ENCODE results near the gene VASN.

The VASN gene

DNA sequence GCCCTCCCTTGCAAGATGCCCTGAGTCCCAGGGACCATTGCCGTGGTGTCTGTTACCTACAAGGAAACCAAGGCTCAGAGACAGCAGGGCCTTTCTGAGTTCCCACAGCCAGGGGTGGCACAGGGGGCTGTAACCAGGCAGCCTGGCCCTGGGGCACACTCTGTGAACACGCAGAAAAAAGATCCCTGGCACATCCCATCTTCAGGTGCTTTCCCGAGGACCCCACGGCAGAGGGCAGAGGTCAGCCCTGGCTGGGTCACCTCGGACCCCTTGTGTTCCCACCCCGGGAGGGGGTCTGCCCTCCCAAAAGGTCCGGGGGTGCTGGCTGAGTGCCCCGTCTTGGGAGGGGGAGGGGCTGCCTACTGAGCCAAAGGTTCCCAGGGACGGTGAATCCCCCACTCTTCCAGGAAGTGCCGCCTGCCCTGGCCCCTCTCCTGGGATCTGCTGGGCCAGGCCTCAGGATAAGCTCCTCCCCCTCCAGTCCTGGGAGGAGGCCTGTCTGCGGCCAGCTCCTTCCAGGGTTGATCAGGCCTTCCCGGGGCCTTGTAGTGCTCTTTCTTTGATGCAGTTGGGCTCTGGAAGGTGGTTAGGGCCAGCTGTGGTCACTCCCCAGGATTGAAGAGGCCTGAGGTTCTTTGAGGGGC, 47.7 kb upstream of the VASN start:
- H4K91ac ChIP-seq (ENCODE audit: low read length), result peak overlapping the region; percentile 67
- H3K36me3 ChIP-seq (ENCODE audit: control insufficient read depth in 1 of 2, insufficient read depth in 2 of 2, low read depth in 1 of 2, low read length in 2 of 2), result peaks cover 0 to 25% of the 10 kb centered on the region in 2 experiments
- no peak overlapping the region for H2BK5ac ChIP-seq (ENCODE audit: low read depth, low read length, poor library complexity, severe bottlenecking)
- H3K27me3 ChIP-seq (ENCODE audit: control insufficient read depth in 1 of 2, insufficient read depth in 1 of 2, low read length in 2 of 2), result no peaks in the 10 kb centered on the region
- H3K18ac ChIP-seq (ENCODE audit: low read depth in 1 of 2, low read length in 2 of 2), result peak overlapping the region; percentile 34 to 83
- peak overlapping the region; percentile 82 for H2BK15ac ChIP-seq (ENCODE audit: low read depth, poor library complexity, severe bottlenecking)
- peak overlapping the region in 1 of 2 experiments; percentile 10 for H3K23ac ChIP-seq (ENCODE audit: low read length in 2 of 2)
- peak overlapping the region; percentile 30 for H3K4me2 ChIP-seq (ENCODE audit: low read length, poor library complexity, severe bottlenecking)
- no peaks in the 10 kb centered on the region for H3K9me3 ChIP-seq (ENCODE audit: control insufficient read depth, low read length)
- H3K79me1 ChIP-seq (replicated peaks; ENCODE audit: low read length, poor library complexity, severe bottlenecking), result peaks cover 26% of the 10 kb centered on the region
- peak overlapping the region; percentile 59 for H3K9ac ChIP-seq (ENCODE audit: low read length)
- peak overlapping the region; percentile 44 to 94 for H2BK12ac ChIP-seq (ENCODE audit: low read length in 2 of 2)
- WGBS, result 32% methylated on average over 12 of the region's 12 CpGs
- H3K4ac ChIP-seq (ENCODE audit: low read depth in 1 of 2, low read length in 2 of 2), result peak overlapping the region; percentile 55 to 91
- no peak overlapping the region for H2BK120ac ChIP-seq (ENCODE audit: low read depth, low read length)
- peak; percentile 79 for DNase-seq
- peak overlapping the region; percentile 50 for H2AK5ac ChIP-seq (ENCODE audit: low read length, severe bottlenecking)
- peaks cover 84% of the 10 kb centered on the region for H3K4me1 ChIP-seq (ENCODE audit: control insufficient read depth, insufficient read depth, low read depth, low read length)
- no peak overlapping the region for H2AFZ ChIP-seq (ENCODE audit: low read depth, low read length)
- peak overlapping the region; percentile 93 for H4K8ac ChIP-seq (ENCODE audit: low read length)
- peak overlapping the region in 1 of 2 experiments; percentile 87 for H3K14ac ChIP-seq (ENCODE audit: low read length in 2 of 2)
- H3K27ac ChIP-seq (ENCODE audit: low read length, poor library complexity, severe bottlenecking), result peak overlapping the region; percentile 46
- no peak overlapping the region for H3K4me3 ChIP-seq (ENCODE audit: insufficient read depth in 1 of 2, low read depth in 1 of 2, low read length in 2 of 2)

DNA sequence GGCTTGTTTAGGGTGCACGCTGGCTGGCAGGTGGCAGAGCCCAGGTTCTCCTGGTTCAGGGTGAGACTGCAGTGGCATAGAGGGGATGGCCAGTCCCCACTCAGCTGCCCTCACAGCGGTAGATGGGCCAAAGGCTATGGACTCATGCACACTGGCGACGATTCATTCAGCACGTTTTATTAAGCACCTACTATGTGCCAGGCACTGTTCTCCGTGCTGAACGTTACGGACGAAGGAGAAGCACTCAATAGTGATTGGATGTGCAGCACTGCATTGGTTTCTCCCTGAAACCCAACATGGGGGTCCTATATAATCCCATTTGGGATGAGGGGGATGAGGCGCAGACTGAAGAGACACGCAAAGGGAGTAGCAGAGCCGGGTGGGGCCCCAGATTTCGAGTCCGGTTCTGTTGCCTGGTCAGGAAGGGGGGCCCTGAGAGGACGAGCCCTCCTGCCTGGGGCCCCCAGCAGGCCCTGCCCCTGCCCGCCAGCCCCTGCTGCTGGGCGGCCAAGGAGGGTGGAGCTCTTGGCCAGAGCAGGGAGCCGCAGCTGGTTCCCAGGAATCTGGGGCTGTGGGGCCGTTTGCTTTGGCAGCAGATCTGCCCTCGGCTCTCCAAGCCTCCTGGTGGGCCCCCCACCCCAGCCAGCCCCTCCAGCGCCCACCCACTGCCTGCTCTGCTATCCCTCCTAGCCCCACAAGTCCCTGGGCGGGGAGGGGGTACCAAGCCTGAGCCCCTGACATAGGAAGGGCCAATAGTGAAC, 47.0 kb upstream of the VASN start:
- H3K23ac ChIP-seq (ENCODE audit: low read length in 2 of 2), result no peak overlapping the region
- no peak overlapping the region for H2AFZ ChIP-seq (ENCODE audit: low read depth, low read length)
- peak overlapping the region; percentile 82 for H2BK15ac ChIP-seq (ENCODE audit: low read depth, poor library complexity, severe bottlenecking)
- H2AK5ac ChIP-seq (ENCODE audit: low read length, severe bottlenecking), result no peak overlapping the region
- H4K8ac ChIP-seq (ENCODE audit: low read length), result peak overlapping the region; percentile 59
- peak overlapping the region; percentile 14 for H3K27ac ChIP-seq (ENCODE audit: low read length, poor library complexity, severe bottlenecking)
- H3K18ac ChIP-seq (ENCODE audit: low read depth in 1 of 2, low read length in 2 of 2), result peak overlapping the region; percentile 56 to 83
- no peaks in the 10 kb centered on the region for H3K27me3 ChIP-seq (ENCODE audit: control insufficient read depth in 1 of 2, insufficient read depth in 1 of 2, low read length in 2 of 2)
- H3K9me3 ChIP-seq (ENCODE audit: control insufficient read depth, low read length), result no peaks in the 10 kb centered on the region
- H3K4ac ChIP-seq (ENCODE audit: low read depth in 1 of 2, low read length in 2 of 2), result peak overlapping the region in 1 of 2 experiments; percentile 29
- H3K4me2 ChIP-seq (ENCODE audit: low read length, poor library complexity, severe bottlenecking), result peak overlapping the region; percentile 3
- 91% methylated on average over 22 of the region's 22 CpGs for WGBS
- H3K4me3 ChIP-seq (ENCODE audit: insufficient read depth in 1 of 2, low read depth in 1 of 2, low read length in 2 of 2), result no peak overlapping the region
- DNase-seq, result no peak
- H3K36me3 ChIP-seq (ENCODE audit: control insufficient read depth in 1 of 2, insufficient read depth in 2 of 2, low read depth in 1 of 2, low read length in 2 of 2), result peaks cover 0 to 26% of the 10 kb centered on the region in 2 experiments
- peaks cover 83% of the 10 kb centered on the region for H3K4me1 ChIP-seq (ENCODE audit: control insufficient read depth, insufficient read depth, low read depth, low read length)
- no peak overlapping the region for H2BK5ac ChIP-seq (ENCODE audit: low read depth, low read length, poor library complexity, severe bottlenecking)
- H3K79me1 ChIP-seq (replicated peaks; ENCODE audit: low read length, poor library complexity, severe bottlenecking), result peaks cover 33% of the 10 kb centered on the region
- H2BK12ac ChIP-seq (ENCODE audit: low read length in 2 of 2), result peak overlapping the region; percentile 44 to 94
- H3K9ac ChIP-seq (ENCODE audit: low read length), result peak overlapping the region; percentile 59
- peak overlapping the region; percentile 74 for H2BK120ac ChIP-seq (ENCODE audit: low read depth, low read length)
- peak overlapping the region in 1 of 2 experiments; percentile 87 for H3K14ac ChIP-seq (ENCODE audit: low read length in 2 of 2)
- H4K91ac ChIP-seq (ENCODE audit: low read length), result peak overlapping the region; percentile 52

- no peak overlapping the region for H3K4me3 ChIP-seq (ENCODE audit: insufficient read depth in 1 of 2, low read depth in 1 of 2, low read length in 2 of 2)
- peaks cover 35% of the 10 kb centered on the region for H3K79me1 ChIP-seq (replicated peaks; ENCODE audit: low read length, poor library complexity, severe bottlenecking)
- H3K4me2 ChIP-seq (ENCODE audit: low read length, poor library complexity, severe bottlenecking), result no peak overlapping the region
- H2BK5ac ChIP-seq (ENCODE audit: low read depth, low read length, poor library complexity, severe bottlenecking), result no peak overlapping the region
- H3K14ac ChIP-seq (ENCODE audit: low read length in 2 of 2), result peak overlapping the region in 1 of 2 experiments; percentile 12
- H2BK12ac ChIP-seq (ENCODE audit: low read length in 2 of 2), result no peak overlapping the region
- H2BK120ac ChIP-seq (ENCODE audit: low read depth, low read length), result no peak overlapping the region
- H3K27me3 ChIP-seq (ENCODE audit: control insufficient read depth in 1 of 2, insufficient read depth in 1 of 2, low read length in 2 of 2), result no peaks in the 10 kb centered on the region
- peaks cover 77% of the 10 kb centered on the region for H3K4me1 ChIP-seq (ENCODE audit: control insufficient read depth, insufficient read depth, low read depth, low read length)
- no peak overlapping the region for H3K4ac ChIP-seq (ENCODE audit: low read depth in 1 of 2, low read length in 2 of 2)
- H4K8ac ChIP-seq (ENCODE audit: low read length), result peak overlapping the region; percentile 66
- no peak overlapping the region for H3K9ac ChIP-seq (ENCODE audit: low read length)
- peak overlapping the region; percentile 56 to 58 for H3K18ac ChIP-seq (ENCODE audit: low read depth in 1 of 2, low read length in 2 of 2)
- H4K91ac ChIP-seq (ENCODE audit: low read length), result peak overlapping the region; percentile 62
- peak overlapping the region; percentile 36 for H2AK5ac ChIP-seq (ENCODE audit: low read length, severe bottlenecking)
- 87% methylated on average over 3 of the region's 6 CpGs for WGBS
- H2BK15ac ChIP-seq (ENCODE audit: low read depth, poor library complexity, severe bottlenecking), result peak overlapping the region; percentile 29
- peaks cover 0 to 26% of the 10 kb centered on the region in 2 experiments for H3K36me3 ChIP-seq (ENCODE audit: control insufficient read depth in 1 of 2, insufficient read depth in 2 of 2, low read depth in 1 of 2, low read length in 2 of 2)
- H3K9me3 ChIP-seq (ENCODE audit: control insufficient read depth, low read length), result no peaks in the 10 kb centered on the region
- H3K23ac ChIP-seq (ENCODE audit: low read length in 2 of 2), result peak overlapping the region in 1 of 2 experiments; percentile 46
- H3K27ac ChIP-seq (ENCODE audit: low read length, poor library complexity, severe bottlenecking), result no peak overlapping the region
- H2AFZ ChIP-seq (ENCODE audit: low read depth, low read length), result no peak overlapping the region
- no peak for DNase-seq
Observed at GRCh38 chr16:4325253-4325758, 46.3 kb upstream of the VASN start.
